HepG2 (cell line): ENCODE data around the gene TTC39C. TPM values are rescaled to one million over a fixed set of nuclear protein-coding genes. Genes with fewer than 3 reads are reported as not detected.

ENCODE experiments used
- ATAC-seq: fragments of 200-7000 bp; cut with Tn5 transposase; 3 replicates; pipeline ENCODE4 v1.9.1; 2020; ENCODE audit warnings: mild to moderate bottlenecking, moderate library complexity
- BruUV-seq: library from RNA; stranded (reverse); fragments of 400-500 nt; replicated peaks from 2 replicates; lab custom pipeline; 2021; lab: Mats Ljungman, UMichigan
- CTCF ChIA-PET: fragments of 300-600 bp; formaldehyde crosslinking; extraction: SDS; loops from one replicate; lab custom pipeline; 2021; ENCODE audit warnings: low total read pairs, inconsistent platforms, low intra/inter-chr PET ratio; lab: Yijun Ruan, JAX
- POLR2A ChIA-PET: fragments of 350-600 bp; sonication (Branson Sonifier 250); formaldehyde crosslinking; loops from one replicate; lab custom pipeline; 2020; ENCODE audit warnings: antibody characterized with exemption, inconsistent platforms; lab: Yijun Ruan, JAX
- DNase-seq: peaks from one replicate; pipeline ENCODE4 v3.0.0-alpha.2; 2015; ENCODE audit warnings: low spot score
- FAIRE-seq: peaks from 3 replicates; lab custom pipeline; 2011; peaks lifted over from hg19 to GRCh38; lab: Jason Lieb, UNC
- H2AFZ ChIP-seq: one replicate; pipeline ENCODE4 v1.6.1; 2011; ENCODE audit warnings: low read length, inconsistent platforms
- H3K27ac ChIP-seq: fragments of 300-600 bp; 3 replicates; pipeline ENCODE4 v1.8.0; 2011; ENCODE audit warnings: mixed run types, mild to moderate bottlenecking, mixed read lengths, low read length, inconsistent platforms; ENCODE audit not compliant: insufficient read depth; ENCODE audit errors: extremely low read length
- H3K27me3 ChIP-seq, 2 experiments: fragments of 200-600 bp in 1 of 2; 2 replicates in 1 of 2; 3 replicates in 1 of 2; pipeline versions ENCODE4 v1.6.0 to v1.8.0; 2011; ENCODE audit warnings: low read length in 2 of 2, mild to moderate bottlenecking in 2 of 2, moderate library complexity in 2 of 2, inconsistent platforms in 1 of 2; ENCODE audit not compliant: insufficient read depth in 2 of 2, control insufficient read depth in 1 of 2
- H3K36me3 ChIP-seq, 2 experiments: fragments of 200-600 bp in 1 of 2; replicated peaks in 1 of 2; 2 replicates in 1 of 2; 3 replicates in 1 of 2; pipeline versions ENCODE4 v1.5.1 to v1.8.0; 2011; ENCODE audit warnings: low read length in 2 of 2, inconsistent platforms in 1 of 2; ENCODE audit not compliant: insufficient read depth in 2 of 2, control insufficient read depth in 1 of 2
- H3K4me1 ChIP-seq: 2 replicates; pipeline ENCODE4 v1.5.1; 2012; ENCODE audit warnings: low read length, inconsistent platforms; ENCODE audit not compliant: insufficient read depth
- H3K4me2 ChIP-seq: 2 replicates; pipeline ENCODE4 v1.6.0; 2011; ENCODE audit warnings: low read depth, low read length, inconsistent platforms
- H3K4me3 ChIP-seq, 3 experiments: fragments of 200-600 bp in 1 of 3; sonication (generic), shearing (Covaris generic) in 1 of 3; replicated peaks in 1 of 3; 2 replicates each; pipeline ENCODE4 v1.5.1; 2011 to 2016; ENCODE audit warnings: low read length in 3 of 3, inconsistent platforms in 2 of 3, low read depth in 2 of 3, mild to moderate bottlenecking in 2 of 3, control low read depth in 1 of 3, mixed read lengths in 1 of 3; ENCODE audit not compliant: insufficient read depth in 1 of 3
- H3K79me2 ChIP-seq: one replicate; pipeline ENCODE4 v1.6.1; 2011; ENCODE audit warnings: low read length, inconsistent platforms; ENCODE audit not compliant: insufficient read depth
- H3K9ac ChIP-seq: 2 replicates; pipeline ENCODE4 v1.6.0; 2011; ENCODE audit warnings: mild to moderate bottlenecking, low read depth, low read length, inconsistent platforms; ENCODE audit not compliant: insufficient read depth
- H3K9me3 ChIP-seq: 2 replicates; pipeline ENCODE4 v1.5.1; 2012; ENCODE audit warnings: mild to moderate bottlenecking, low read length
- H4K20me1 ChIP-seq: 2 replicates; pipeline ENCODE4 v1.6.0; 2011; ENCODE audit warnings: inconsistent platforms, mild to moderate bottlenecking, low read length, moderate library complexity; ENCODE audit not compliant: insufficient read depth
- FOSL2 ChIP-seq: sonication (generic); formaldehyde crosslinking; IDR thresholded peaks from 2 replicates; pipeline ENCODE4 v1.4.0; 2020; ENCODE audit warnings: missing genetic modification reagents
- KAT2B ChIP-seq: fragments of 150-350 bp; IDR thresholded peaks from 2 replicates; pipeline ENCODE4 v1.6.1; 2014; ENCODE audit warnings: low read depth, low read length, borderline replicate concordance
- KDM4B ChIP-seq: sonication (generic); formaldehyde crosslinking; IDR thresholded peaks from 2 replicates; pipeline ENCODE4 v1.4.0; 2020; ENCODE audit warnings: missing genetic modification reagents
- MAFK ChIP-seq, 2 experiments: IDR thresholded peaks in 1 of 2; conservative IDR thresholded peaks in 1 of 2; 2 replicates each; pipeline ENCODE4 v1.6.1; 2011; ENCODE audit warnings: improper control_type of control experiment in 2 of 2, low read length in 2 of 2
- NR2F1 ChIP-seq, 2 experiments: fragments of 450-650 bp in 1 of 2; formaldehyde crosslinking in 1 of 2; IDR thresholded peaks; 2 replicates each; pipeline versions ENCODE4 v1.5.0 to v1.6.1; 2016 to 2020; ENCODE audit warnings: mild to moderate bottlenecking in 1 of 2, missing compliant biosample characterization in 1 of 2, missing genetic modification reagents in 1 of 2, moderate library complexity in 1 of 2
- ZIK1 ChIP-seq: sonication (generic); formaldehyde crosslinking; IDR thresholded peaks from 2 replicates; pipeline ENCODE4 v1.5.0; 2020; ENCODE audit warnings: mild to moderate bottlenecking, low read depth, missing genetic modification reagents, borderline replicate concordance
- ZNF10 ChIP-seq: sonication (generic); formaldehyde crosslinking; IDR thresholded peaks from 2 replicates; pipeline ENCODE4 v1.4.0; 2020; ENCODE audit warnings: mild to moderate bottlenecking, low read depth, missing genetic modification reagents, borderline replicate concordance
- ZNF598 ChIP-seq: sonication (generic); formaldehyde crosslinking; IDR thresholded peaks from 2 replicates; pipeline ENCODE4 v1.5.1; 2020; ENCODE audit warnings: mild to moderate bottlenecking, missing genetic modification reagents, borderline replicate concordance
- WGBS: methylation state at CpG from one replicate; pipeline ENCODE4 v1.1.6; 2017; ENCODE audit warnings: low lambda C conversion rate; 5-methylcytosine and 5-hydroxymethylcytosine counted together
- in situ Hi-C: cut with HindIII; loops from 2 replicates; pipeline ENCODE4 v1.10.0; 2017; ENCODE audit warnings: low pct_unique_long_range_greater_than_20kb; ENCODE audit not compliant: extremely low pct_ligation_motif_present
- intact Hi-C: fragments of 100-400 bp; cut with micrococcal nuclease; formaldehyde crosslinking; loops from one replicate; pipeline ENCODE4 v1.10.0; 2022; ENCODE audit not compliant: unreplicated experiment
- polyA plus RNA-seq, 8 experiments: library from polyadenylated mRNA; depleted of rRNA in 3 of 8; stranded (reverse) in 7 of 8; unstranded in 1 of 8; fragments of >200 nt; fragmentation: Illumina TruSeq in 4 of 8; extraction: Trizol in 4 of 8; gene quantifications; 2 replicates each; pipeline versions ENCODE4 v1.2.1 to v1.2.3, GENCODE V29; 2011 to 2016; ENCODE audit warnings: low read depth in 4 of 8, missing spikeins in 1 of 8, mixed read lengths in 1 of 8; ENCODE audit not compliant: insufficient read depth in 1 of 8
- total RNA-seq, 5 experiments: library from RNA; depleted of rRNA; stranded (reverse); fragments of >200 nt; fragmentation: Illumina TruSeq; extraction: Trizol; gene quantifications; 2 replicates each; pipeline ENCODE4 v1.2.3, GENCODE V29; 2016; ENCODE audit warnings: low read depth in 1 of 5
- TF ChIP-seq, protein P1 (sequence below): sonication (generic); formaldehyde crosslinking; IDR thresholded peaks from 2 replicates; pipeline ENCODE4 v1.4.0; 2020; ENCODE audit warnings: mild to moderate bottlenecking, missing genetic modification reagents
- TF ChIP-seq, protein P2 (sequence below): sonication (generic); formaldehyde crosslinking; conservative IDR thresholded peaks from 2 replicates; pipeline ENCODE4 v1.4.0; 2020; ENCODE audit warnings: missing genetic modification reagents

Gene TTC39C
- total and polyA plus RNA-seq, 2 of the 13 experiments (the other 11 are each of a cell fraction or from before 2014, with no cell fraction given) = 19.1 to 25.9 TPM

DNA sequence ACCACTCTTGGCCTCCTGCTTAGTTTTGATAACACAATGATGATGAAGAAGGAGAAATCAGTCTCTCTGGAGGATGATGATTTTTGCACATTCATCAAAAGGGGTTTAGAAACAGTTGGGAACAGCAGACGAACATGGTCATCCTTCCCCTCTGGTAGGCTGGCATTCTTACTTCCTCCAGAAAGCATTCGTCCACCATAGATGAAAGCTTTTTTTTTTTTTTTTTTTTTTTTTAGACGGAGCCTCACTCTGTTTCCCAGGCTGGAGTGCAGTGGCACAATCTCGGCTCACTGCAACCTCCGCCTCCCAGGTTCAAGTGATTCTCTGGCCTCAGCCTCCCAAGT, 43.5 kb upstream of the TTC39C start:
- CTCF ChIA-PET = no interaction called here
- POLR2A ChIA-PET = no interaction called here
- no peak overlapping the region for H3K27ac ChIP-seq
- no peaks in the 10 kb centered on the region for H3K9me3 ChIP-seq
- no peak overlapping the region for H3K4me3 ChIP-seq
- no peaks in the 10 kb centered on the region for H4K20me1 ChIP-seq
- no peak overlapping the region for H3K9ac ChIP-seq
- in situ Hi-C loops (no loop called here), intact Hi-C loops (no loop called here)
- DNase-seq (no peak), ATAC-seq (no peak), FAIRE-seq (no peak)
- WGBS = 53% methylated on average over 5 of the region's 5 CpGs
- TF ChIP-seq MAFK (conservative IDR thresholded peaks at IDR 0.05 in 1 of 2, IDR thresholded peaks at IDR 0.05 in 1 of 2; ENCODE audit: low read length in 2 of 2) = 0 out of 4 replicates have a peak, but pooled peaks have one; percentile 9 to 16
- no peak for TF ChIP-seq ZIK1
- no peak for TF ChIP-seq KDM4B (CRISPR knock-in tag)
- no peak for TF ChIP-seq NR2F1 (CRISPR knock-in tag; IDR thresholded peaks at IDR 0.05)
- no peak overlapping the region for H2AFZ ChIP-seq
- H3K4me1 ChIP-seq = no peaks in the 10 kb centered on the region
- H3K36me3 ChIP-seq = no peaks in the 10 kb centered on the region
- no peaks in the 10 kb centered on the region for H3K79me2 ChIP-seq
- H3K4me2 ChIP-seq = no peak overlapping the region
- H3K27me3 ChIP-seq = no peaks in the 10 kb centered on the region; a peak in 2 of 5 replicates
- BruUV-seq = no TSS peak

DNA sequence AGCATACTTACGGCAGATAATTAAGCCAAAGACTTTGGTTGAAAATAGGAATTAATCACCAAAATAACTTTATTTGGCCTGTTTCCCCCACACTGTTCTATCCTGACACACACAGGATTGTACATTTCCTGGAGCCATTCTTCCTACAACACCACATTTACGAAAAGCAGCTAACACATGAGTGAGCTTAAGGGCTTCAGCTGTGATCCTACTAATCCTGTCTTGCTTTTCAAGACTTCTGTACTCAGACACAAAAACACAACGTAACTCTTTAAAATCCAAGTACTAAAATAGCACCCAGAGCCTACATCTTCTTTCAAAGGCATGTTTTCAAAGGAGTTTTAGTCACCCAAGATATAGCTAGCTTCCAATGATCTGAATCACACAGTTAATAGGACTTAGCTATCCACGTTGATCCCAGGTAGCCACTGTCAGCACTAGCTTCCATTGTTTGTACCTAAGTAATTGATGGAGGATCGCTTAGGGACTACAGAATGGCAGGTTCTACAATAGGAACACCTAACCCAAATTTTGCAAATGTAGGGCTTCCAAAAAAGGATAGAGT, 42.8 kb upstream of the TTC39C start:
- Histone ChIP-seq H2AFZ (no peak overlapping the region), H3K36me3 (no peaks in the 10 kb centered on the region), H3K4me3 (no peak overlapping the region), H3K27me3 (no peaks in the 10 kb centered on the region; a peak in 2 of 5 replicates), H4K20me1 (no peaks in the 10 kb centered on the region), H3K9ac (no peak overlapping the region), H3K4me2 (no peak overlapping the region), H3K4me1 (no peaks in the 10 kb centered on the region), H3K9me3 (no peaks in the 10 kb centered on the region), H3K79me2 (no peaks in the 10 kb centered on the region), H3K27ac (no peak overlapping the region)
- ChIA-PET CTCF (no interaction called here), POLR2A (no interaction called here)
- DNase-seq (no peak), FAIRE-seq (no peak), ATAC-seq (no peak)
- in situ Hi-C loops (no loop called here), intact Hi-C loops (no loop called here)
- WGBS = 28% methylated on average over 5 of the region's 5 CpGs
- no TSS peak for BruUV-seq
- TF ChIP-seq KAT2B = no peak
- TF ChIP-seq ZNF10 = no peak
- TF ChIP-seq, protein P1, sequence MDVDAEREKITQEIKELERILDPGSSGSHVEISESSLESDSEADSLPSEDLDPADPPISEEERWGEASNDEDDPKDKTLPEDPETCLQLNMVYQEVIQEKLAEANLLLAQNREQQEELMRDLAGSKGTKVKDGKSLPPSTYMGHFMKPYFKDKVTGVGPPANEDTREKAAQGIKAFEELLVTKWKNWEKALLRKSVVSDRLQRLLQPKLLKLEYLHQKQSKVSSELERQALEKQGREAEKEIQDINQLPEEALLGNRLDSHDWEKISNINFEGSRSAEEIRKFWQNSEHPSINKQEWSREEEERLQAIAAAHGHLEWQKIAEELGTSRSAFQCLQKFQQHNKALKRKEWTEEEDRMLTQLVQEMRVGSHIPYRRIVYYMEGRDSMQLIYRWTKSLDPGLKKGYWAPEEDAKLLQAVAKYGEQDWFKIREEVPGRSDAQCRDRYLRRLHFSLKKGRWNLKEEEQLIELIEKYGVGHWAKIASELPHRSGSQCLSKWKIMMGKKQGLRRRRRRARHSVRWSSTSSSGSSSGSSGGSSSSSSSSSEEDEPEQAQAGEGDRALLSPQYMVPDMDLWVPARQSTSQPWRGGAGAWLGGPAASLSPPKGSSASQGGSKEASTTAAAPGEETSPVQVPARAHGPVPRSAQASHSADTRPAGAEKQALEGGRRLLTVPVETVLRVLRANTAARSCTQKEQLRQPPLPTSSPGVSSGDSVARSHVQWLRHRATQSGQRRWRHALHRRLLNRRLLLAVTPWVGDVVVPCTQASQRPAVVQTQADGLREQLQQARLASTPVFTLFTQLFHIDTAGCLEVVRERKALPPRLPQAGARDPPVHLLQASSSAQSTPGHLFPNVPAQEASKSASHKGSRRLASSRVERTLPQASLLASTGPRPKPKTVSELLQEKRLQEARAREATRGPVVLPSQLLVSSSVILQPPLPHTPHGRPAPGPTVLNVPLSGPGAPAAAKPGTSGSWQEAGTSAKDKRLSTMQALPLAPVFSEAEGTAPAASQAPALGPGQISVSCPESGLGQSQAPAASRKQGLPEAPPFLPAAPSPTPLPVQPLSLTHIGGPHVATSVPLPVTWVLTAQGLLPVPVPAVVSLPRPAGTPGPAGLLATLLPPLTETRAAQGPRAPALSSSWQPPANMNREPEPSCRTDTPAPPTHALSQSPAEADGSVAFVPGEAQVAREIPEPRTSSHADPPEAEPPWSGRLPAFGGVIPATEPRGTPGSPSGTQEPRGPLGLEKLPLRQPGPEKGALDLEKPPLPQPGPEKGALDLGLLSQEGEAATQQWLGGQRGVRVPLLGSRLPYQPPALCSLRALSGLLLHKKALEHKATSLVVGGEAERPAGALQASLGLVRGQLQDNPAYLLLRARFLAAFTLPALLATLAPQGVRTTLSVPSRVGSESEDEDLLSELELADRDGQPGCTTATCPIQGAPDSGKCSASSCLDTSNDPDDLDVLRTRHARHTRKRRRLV (CRISPR knock-in tag) = no peak
- TF ChIP-seq FOSL2 (CRISPR knock-in tag) = no peak
- TF ChIP-seq, protein P2, sequence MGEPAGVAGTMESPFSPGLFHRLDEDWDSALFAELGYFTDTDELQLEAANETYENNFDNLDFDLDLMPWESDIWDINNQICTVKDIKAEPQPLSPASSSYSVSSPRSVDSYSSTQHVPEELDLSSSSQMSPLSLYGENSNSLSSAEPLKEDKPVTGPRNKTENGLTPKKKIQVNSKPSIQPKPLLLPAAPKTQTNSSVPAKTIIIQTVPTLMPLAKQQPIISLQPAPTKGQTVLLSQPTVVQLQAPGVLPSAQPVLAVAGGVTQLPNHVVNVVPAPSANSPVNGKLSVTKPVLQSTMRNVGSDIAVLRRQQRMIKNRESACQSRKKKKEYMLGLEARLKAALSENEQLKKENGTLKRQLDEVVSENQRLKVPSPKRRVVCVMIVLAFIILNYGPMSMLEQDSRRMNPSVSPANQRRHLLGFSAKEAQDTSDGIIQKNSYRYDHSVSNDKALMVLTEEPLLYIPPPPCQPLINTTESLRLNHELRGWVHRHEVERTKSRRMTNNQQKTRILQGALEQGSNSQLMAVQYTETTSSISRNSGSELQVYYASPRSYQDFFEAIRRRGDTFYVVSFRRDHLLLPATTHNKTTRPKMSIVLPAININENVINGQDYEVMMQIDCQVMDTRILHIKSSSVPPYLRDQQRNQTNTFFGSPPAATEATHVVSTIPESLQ (CRISPR knock-in tag) = no peak
- no peak for TF ChIP-seq ZNF598
